Stimulated activated naive CD8-positive, alpha-beta T cell treated with anti-CD3 and anti-CD28 coated beads, Interleukin-15, Interleukin-2, amounts not matched to agents 100 ng/mL and 50 ng/mL, for 24 hours (primary cell): ENCODE data around the gene BUD31.

Source experiments
- H3K27ac Mint-ChIP-seq: one replicate; pipeline ENCODE4 v1.8.0; 2021; ENCODE audit warnings: mild to moderate bottlenecking, mixed read lengths
- H3K27me3 Mint-ChIP-seq: one replicate; pipeline ENCODE4 v1.8.0; 2021; ENCODE audit warnings: mixed read lengths
- H3K36me3 Mint-ChIP-seq: one replicate; pipeline ENCODE4 v1.8.0; 2021; ENCODE audit warnings: low read depth, mixed read lengths
- H3K4me1 Mint-ChIP-seq: one replicate; pipeline ENCODE4 v1.8.0; 2021; ENCODE audit warnings: low read depth, mixed read lengths
- H3K4me3 Mint-ChIP-seq: one replicate; pipeline ENCODE4 v1.8.0; 2021; ENCODE audit warnings: mild to moderate bottlenecking, mixed read lengths
- H3K9me3 Mint-ChIP-seq: one replicate; pipeline ENCODE4 v1.8.0; 2021; ENCODE audit warnings: mixed read lengths

Gene BUD31

GRCh38 chr7:99453105-99453504, 44.3 kb downstream of the BUD31 start:
- H3K4me1 Mint-ChIP-seq: no peaks in the 10 kb centered on the region
- no peak overlapping the region for H3K4me3 Mint-ChIP-seq
- H3K27ac Mint-ChIP-seq: no peak overlapping the region
- peaks cover 51% of the 10 kb centered on the region for H3K36me3 Mint-ChIP-seq
- no peaks in the 10 kb centered on the region for H3K27me3 Mint-ChIP-seq
- H3K9me3 Mint-ChIP-seq: no peaks in the 10 kb centered on the region

DNA sequence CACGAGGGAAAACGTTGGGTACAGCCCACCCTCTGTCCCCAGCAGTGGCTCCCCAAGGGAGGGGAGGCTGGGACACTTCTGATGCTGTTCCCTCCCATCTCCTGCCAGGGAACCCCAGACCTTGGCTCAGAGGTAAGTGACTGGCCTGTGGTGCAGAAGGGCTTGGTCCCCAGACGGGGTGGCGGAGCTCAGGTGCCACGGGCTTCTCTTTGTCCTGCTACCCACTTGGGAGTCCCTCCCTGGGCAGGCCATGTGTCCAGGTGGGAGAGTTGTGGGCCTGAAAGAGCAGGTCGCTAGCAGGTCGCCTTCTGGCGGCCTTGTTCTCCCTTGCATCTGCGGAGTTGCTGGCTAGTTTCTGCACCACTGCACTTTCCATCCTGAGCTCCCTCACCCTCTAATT, 47.1 kb downstream of the BUD31 start:
- H3K4me1 Mint-ChIP-seq: peaks cover 13% of the 10 kb centered on the region
- H3K4me3 Mint-ChIP-seq: no peak overlapping the region
- no peaks in the 10 kb centered on the region for H3K27me3 Mint-ChIP-seq
- no peaks in the 10 kb centered on the region for H3K9me3 Mint-ChIP-seq
- peaks cover 62% of the 10 kb centered on the region for H3K36me3 Mint-ChIP-seq
- no peak overlapping the region for H3K27ac Mint-ChIP-seq

DNA sequence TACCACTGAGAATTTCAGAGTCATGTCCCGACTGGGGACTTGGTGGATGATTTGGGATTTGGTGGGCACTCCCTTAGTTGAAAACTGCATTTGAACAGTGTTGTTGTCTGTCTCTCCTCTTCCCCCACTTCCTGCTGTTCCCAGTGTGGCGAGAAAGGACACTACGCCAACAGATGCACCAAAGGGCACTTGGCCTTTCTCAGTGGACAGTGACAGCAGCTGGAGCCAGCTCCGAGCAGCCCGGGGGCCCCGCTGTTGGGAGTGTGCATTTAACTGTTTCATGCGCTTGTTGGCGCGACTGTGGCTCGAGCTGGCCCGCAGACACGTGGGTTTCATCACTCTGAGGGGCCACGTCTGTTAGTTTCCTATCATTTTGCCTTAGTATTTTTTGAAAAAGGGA, 47.5 kb downstream of the BUD31 start:
- Mint-ChIP-seq H3K36me3 (peaks cover 60% of the 10 kb centered on the region), H3K4me3 (no peak overlapping the region), H3K27me3 (no peaks in the 10 kb centered on the region), H3K27ac (no peak overlapping the region), H3K9me3 (no peaks in the 10 kb centered on the region), H3K4me1 (peaks cover 13% of the 10 kb centered on the region)

- Mint-ChIP-seq H3K36me3 (peaks cover 58% of the 10 kb centered on the region), H3K27ac (peak overlapping the region; percentile 31), H3K4me1 (peaks cover 17% of the 10 kb centered on the region), H3K9me3 (no peaks in the 10 kb centered on the region), H3K27me3 (no peaks in the 10 kb centered on the region), H3K4me3 (no peak overlapping the region)
Observed at GRCh38 chr7:99457050-99457649, 48.4 kb downstream of the BUD31 start.

DNA sequence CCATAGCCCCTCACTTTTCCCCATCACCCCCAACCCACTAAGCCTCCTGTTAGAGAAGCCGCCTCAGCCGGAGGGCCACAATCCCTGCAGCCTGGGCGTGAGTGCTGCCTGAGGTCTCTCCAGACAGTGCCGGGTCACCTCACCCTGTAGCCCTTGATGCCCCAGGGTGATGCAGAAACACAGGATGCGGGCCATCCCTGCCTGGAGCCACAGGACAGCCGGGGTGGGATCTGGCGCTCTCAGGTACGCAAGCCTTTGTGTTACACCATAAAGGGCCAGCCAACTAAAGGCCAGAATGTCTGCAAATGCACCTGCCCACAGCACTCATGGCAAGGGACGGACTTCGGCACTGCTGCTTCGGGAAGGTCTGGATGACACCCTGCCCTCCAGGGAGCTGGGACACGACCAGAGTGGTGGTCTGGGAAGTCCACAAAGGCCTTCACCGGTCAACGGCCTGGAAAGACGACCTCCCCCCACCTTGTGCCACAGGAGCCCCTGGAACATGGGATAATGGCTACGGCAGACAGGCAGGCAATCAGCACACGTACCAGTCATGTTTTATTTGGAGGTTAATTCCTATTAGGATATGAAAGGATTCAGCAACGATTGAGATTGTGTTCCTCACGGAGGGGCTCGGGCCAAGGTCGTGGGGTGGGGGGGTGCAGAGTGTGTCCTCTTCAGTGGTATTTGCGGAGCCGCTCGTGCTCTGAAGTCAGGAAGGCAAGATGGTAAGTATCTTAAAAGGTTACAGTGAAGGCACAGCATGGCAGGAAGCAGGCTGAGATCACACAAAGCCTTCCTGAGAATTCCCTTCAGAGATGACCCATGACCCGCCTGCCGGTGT, 49.1 kb downstream of the BUD31 start:
- H3K4me3 Mint-ChIP-seq: no peak overlapping the region
- H3K27me3 Mint-ChIP-seq: no peaks in the 10 kb centered on the region
- peaks cover 20% of the 10 kb centered on the region for H3K4me1 Mint-ChIP-seq
- no peaks in the 10 kb centered on the region for H3K9me3 Mint-ChIP-seq
- H3K27ac Mint-ChIP-seq: peak overlapping the region; percentile 74
- H3K36me3 Mint-ChIP-seq: peaks cover 62% of the 10 kb centered on the region

GRCh38 chr7:99459087-99459486, 50.3 kb downstream of the BUD31 start:
- Mint-ChIP-seq H3K27ac (no peak overlapping the region), H3K36me3 (peaks cover 63% of the 10 kb centered on the region), H3K4me1 (peaks cover 27% of the 10 kb centered on the region), H3K27me3 (no peaks in the 10 kb centered on the region), H3K4me3 (no peak overlapping the region), H3K9me3 (no peaks in the 10 kb centered on the region)

DNA sequence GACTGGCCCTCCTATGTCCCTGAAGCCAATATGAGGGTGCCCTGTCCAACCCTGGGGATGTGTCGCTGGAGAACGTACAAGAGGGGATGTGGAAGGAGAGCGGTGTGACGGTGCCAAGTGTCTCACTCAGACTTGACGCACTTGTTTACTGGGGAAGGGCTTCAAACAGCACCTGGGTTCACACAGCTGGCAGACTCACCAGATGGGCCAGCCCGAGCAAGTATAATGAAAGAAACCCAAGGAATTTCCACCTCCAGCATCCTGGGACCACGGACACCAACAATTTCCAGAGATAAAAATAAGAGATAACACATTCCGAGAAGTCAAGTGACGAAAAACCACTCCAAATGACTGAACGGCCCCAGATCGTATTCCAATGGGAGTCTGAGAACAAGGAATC, 51.9 kb downstream of the BUD31 start:
- H3K9me3 Mint-ChIP-seq: no peaks in the 10 kb centered on the region
- no peak overlapping the region for H3K4me3 Mint-ChIP-seq
- peaks cover 65% of the 10 kb centered on the region for H3K36me3 Mint-ChIP-seq
- no peak overlapping the region for H3K27ac Mint-ChIP-seq
- H3K4me1 Mint-ChIP-seq: peaks cover 41% of the 10 kb centered on the region
- no peaks in the 10 kb centered on the region for H3K27me3 Mint-ChIP-seq

DNA sequence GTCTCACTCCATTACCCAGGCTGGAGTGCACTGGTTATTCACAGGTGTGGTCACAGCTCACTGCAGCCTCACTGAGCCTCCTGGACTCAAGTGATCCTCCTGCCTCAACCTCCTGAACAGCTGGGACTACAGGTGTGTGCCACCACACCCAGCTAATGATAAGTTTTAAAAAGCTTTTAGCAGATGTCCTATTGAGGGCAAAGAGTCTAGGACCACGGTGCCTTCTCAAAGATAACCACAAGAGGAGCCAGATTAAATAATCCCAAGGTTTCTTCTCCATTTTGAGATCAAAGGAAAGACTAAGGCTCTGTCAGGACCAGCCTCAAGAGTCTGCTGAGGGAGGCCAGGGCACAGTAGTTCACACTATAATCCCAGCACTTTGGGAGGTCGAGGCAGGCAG, 52.5 kb downstream of the BUD31 start:
- H3K27me3 Mint-ChIP-seq: no peaks in the 10 kb centered on the region
- H3K4me1 Mint-ChIP-seq: peaks cover 45% of the 10 kb centered on the region
- H3K9me3 Mint-ChIP-seq: no peaks in the 10 kb centered on the region
- no peak overlapping the region for H3K4me3 Mint-ChIP-seq
- peaks cover 63% of the 10 kb centered on the region for H3K36me3 Mint-ChIP-seq
- no peak overlapping the region for H3K27ac Mint-ChIP-seq

- Mint-ChIP-seq H3K4me3 (peak overlapping the region; percentile 94), H3K9me3 (no peaks in the 10 kb centered on the region), H3K27ac (peak overlapping the region; percentile 93), H3K36me3 (peaks cover 28% of the 10 kb centered on the region), H3K4me1 (peaks cover 37% of the 10 kb centered on the region), H3K27me3 (no peaks in the 10 kb centered on the region)
Observed at GRCh38 chr7:99465421-99465768, 56.6 kb downstream of the BUD31 start.

DNA sequence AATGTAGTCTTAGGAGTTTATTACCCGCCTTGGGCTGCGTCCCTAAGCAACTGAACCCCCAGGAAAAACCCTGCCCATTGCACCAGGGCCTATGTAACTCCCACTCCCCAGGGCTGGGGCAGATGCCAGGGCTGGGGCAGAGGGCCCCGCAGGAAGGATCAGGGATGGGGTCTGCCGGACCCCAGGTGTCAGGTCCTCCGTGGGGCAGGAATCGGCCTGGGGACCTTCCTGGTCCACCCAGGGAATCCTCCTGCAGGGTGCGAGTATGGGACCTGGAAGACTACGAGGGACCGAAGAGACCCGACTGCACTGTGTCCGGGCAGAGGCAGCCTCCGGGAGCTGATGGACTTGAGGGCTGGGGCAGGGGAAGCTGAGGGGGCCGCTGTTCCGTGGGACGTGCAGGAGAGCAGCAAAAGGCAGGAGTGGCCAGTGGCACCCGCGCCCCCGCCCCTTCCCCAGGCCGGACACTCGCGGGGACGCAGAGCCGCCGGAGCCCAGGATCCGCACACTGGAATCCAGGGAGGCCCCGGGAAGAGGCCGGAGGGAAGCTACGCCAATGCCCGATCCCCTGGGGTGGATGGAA, 59.7 kb downstream of the BUD31 start:
- Mint-ChIP-seq H3K9me3 (no peaks in the 10 kb centered on the region), H3K4me1 (peaks cover 41% of the 10 kb centered on the region), H3K4me3 (no peak overlapping the region), H3K36me3 (peaks cover 19% of the 10 kb centered on the region), H3K27me3 (no peaks in the 10 kb centered on the region), H3K27ac (no peak overlapping the region)
